ENCODE measurements around the gene SNX10.

- TF ChIP-seq CTCF (IDR thresholded peaks at IDR 0.05; ENCODE audit: low read length) (no peak), EZH2phosphoT487 (IDR thresholded peaks at IDR 0.05; ENCODE audit: low read length) (no peak)
Measured at GRCh38 chr7:26292768-26293560, 1.3 kb downstream of the SNX10 start.
